HEK293 (cell line): ENCODE measurements around the gene OPN1MW3.
"Not testable (repeated sequence)": the region's sequence is repeated elsewhere in the genome, so short reads cannot be mapped to it uniquely, and the experiment has no call there.

Experiments
- CTCF ChIA-PET: fragments of 350-600 bp; formaldehyde crosslinking; extraction: SDS; loops from one replicate; lab custom pipeline; 2021; ENCODE audit warnings: antibody characterized with exemption; lab: Yijun Ruan, JAX
- POLR2A ChIA-PET: fragments of 300-600 bp; formaldehyde crosslinking; extraction: SDS; loops from one replicate; lab custom pipeline; 2020; ENCODE audit warnings: antibody characterized with exemption, inconsistent platforms; lab: Yijun Ruan, JAX
- H3K27ac ChIP-seq: fragments of 200-500 bp; sonication (Bioruptor generic); 2 replicates; pipeline ENCODE4 v1.5.1; 2014; ENCODE audit warnings: low read depth, low read length, control low read depth, inconsistent platforms; ENCODE audit errors: extremely low read depth
- H3K36me3 ChIP-seq, 2 experiments: fragments of 200-500 bp in 1 of 2; sonication (Bioruptor generic) in 1 of 2; 1 replicate in 1 of 2; 2 replicates in 1 of 2; pipeline ENCODE4 v1.5.1; 2014 to 2017; ENCODE audit warnings: inconsistent platforms in 2 of 2, low read length in 2 of 2; ENCODE audit not compliant: control insufficient read depth in 2 of 2, insufficient read depth in 1 of 2
- H3K4me1 ChIP-seq: fragments of 200-500 bp; sonication (Bioruptor generic); 2 replicates; pipeline ENCODE4 v1.5.1; 2014; ENCODE audit warnings: mild to moderate bottlenecking, low read length, inconsistent platforms; ENCODE audit not compliant: control insufficient read depth, insufficient read depth
- H3K4me3 ChIP-seq: 2 replicates; pipeline ENCODE4 v1.5.1; 2011; ENCODE audit warnings: low read depth, mild to moderate bottlenecking, control low read depth, low read length, moderate library complexity
- H3K9me3 ChIP-seq: fragments of 200-500 bp; sonication (Bioruptor generic); 2 replicates; pipeline ENCODE4 v1.5.1; 2014; ENCODE audit warnings: low read depth, low read length, inconsistent platforms; ENCODE audit not compliant: control insufficient read depth, insufficient read depth

Gene OPN1MW3

GRCh38 chrX:154257282-154257681, at the start of gene OPN1MW3:
Gene OPN1MW3 (plus strand): TSS chrX:154257582. CDS start chrX:154257620, 38 bp downstream.
- H3K9me3 ChIP-seq, H3K4me3 ChIP-seq, H3K4me1 ChIP-seq, H3K36me3 ChIP-seq, CTCF ChIA-PET, POLR2A ChIA-PET, H3K27ac ChIP-seq: not testable (repeated sequence)

- CTCF ChIA-PET, H3K36me3 ChIP-seq, H3K27ac ChIP-seq, H3K4me1 ChIP-seq, H3K4me3 ChIP-seq, POLR2A ChIA-PET, H3K9me3 ChIP-seq: not testable (repeated sequence)
These were observed 47.5 kb upstream of the OPN1MW3 start for GRCh38 chrX:154209670-154210418.

GRCh38 chrX:154211057-154211456, 46.3 kb upstream of the OPN1MW3 start:
- H3K4me3 ChIP-seq, H3K36me3 ChIP-seq, H3K9me3 ChIP-seq, POLR2A ChIA-PET, H3K27ac ChIP-seq, H3K4me1 ChIP-seq, CTCF ChIA-PET: not testable (repeated sequence)

- POLR2A ChIA-PET, H3K27ac ChIP-seq, CTCF ChIA-PET, H3K4me1 ChIP-seq, H3K36me3 ChIP-seq, H3K4me3 ChIP-seq, H3K9me3 ChIP-seq: not testable (repeated sequence)
These were observed 45.9 kb upstream of the OPN1MW3 start for GRCh38 chrX:154211499-154211898.

- POLR2A ChIA-PET, H3K27ac ChIP-seq, CTCF ChIA-PET, H3K4me3 ChIP-seq, H3K9me3 ChIP-seq, H3K36me3 ChIP-seq, H3K4me1 ChIP-seq: not testable (repeated sequence)
These were observed 37.9 kb upstream of the OPN1MW3 start, which contains the start of gene OPN1MW2 for GRCh38 chrX:154219456-154219855. Gene OPN1MW2 (plus strand): TSS chrX:154219756. CDS start chrX:154219816, 60 bp downstream.

GRCh38 chrX:154225292-154225691, 32.1 kb upstream of the OPN1MW3 start:
- H3K9me3 ChIP-seq, H3K27ac ChIP-seq, H3K4me1 ChIP-seq, POLR2A ChIA-PET, H3K36me3 ChIP-seq, H3K4me3 ChIP-seq, CTCF ChIA-PET: not testable (repeated sequence)

- H3K9me3 ChIP-seq, H3K36me3 ChIP-seq, POLR2A ChIA-PET, H3K27ac ChIP-seq, H3K4me3 ChIP-seq, CTCF ChIA-PET, H3K4me1 ChIP-seq: not testable (repeated sequence)
These were observed 30.7 kb upstream of the OPN1MW3 start for GRCh38 chrX:154226706-154227105.

- H3K9me3 ChIP-seq, POLR2A ChIA-PET, H3K27ac ChIP-seq, H3K4me1 ChIP-seq, H3K36me3 ChIP-seq, CTCF ChIA-PET, H3K4me3 ChIP-seq: not testable (repeated sequence)
These were observed 25.9 kb upstream of the OPN1MW3 start for GRCh38 chrX:154231443-154231842.

- H3K9me3 ChIP-seq, CTCF ChIA-PET, H3K27ac ChIP-seq, H3K4me3 ChIP-seq, H3K36me3 ChIP-seq, POLR2A ChIA-PET, H3K4me1 ChIP-seq: not testable (repeated sequence)
These were observed 23.8 kb upstream of the OPN1MW3 start for GRCh38 chrX:154233620-154234019.

GRCh38 chrX:154238939-154239559, 18.3 kb upstream of the OPN1MW3 start:
- POLR2A ChIA-PET, H3K27ac ChIP-seq, H3K9me3 ChIP-seq, H3K4me3 ChIP-seq, CTCF ChIA-PET, H3K36me3 ChIP-seq, H3K4me1 ChIP-seq: not testable (repeated sequence)

GRCh38 chrX:154239982-154240503, 17.3 kb upstream of the OPN1MW3 start:
- POLR2A ChIA-PET, H3K36me3 ChIP-seq, H3K9me3 ChIP-seq, H3K27ac ChIP-seq, H3K4me3 ChIP-seq, H3K4me1 ChIP-seq: not testable (repeated sequence)
- CTCF ChIA-PET: interaction anchor here (0.6 to 0.9 kb wide), 3 partner anchors 228 to 317 kb away, joined by 3 to 4 read pairs (median 3); no protein-coding TSS in a partner anchor
